GM12878 (cell line): Measurements from ENCODE around the gene ADRA2C. TPM values are rescaled to one million over a fixed set of nuclear protein-coding genes. Genes with fewer than 3 reads are reported as not detected.

Source experiments
- ATAC-seq: fragments of 200-7000 bp; cut with Tn5 transposase; 3 replicates; pipeline ENCODE4 v1.9.1; 2020; ENCODE audit warnings: mild to moderate bottlenecking, moderate library complexity
- BruUV-seq: library from RNA; stranded (reverse); fragments of 400-500 nt; replicated peaks from 2 replicates; lab custom pipeline; 2021; lab: Mats Ljungman, UMichigan
- CTCF ChIA-PET: fragments of 300-600 bp; sonication (Branson Sonifier 250); formaldehyde crosslinking; extraction: SDS; loops from one replicate; lab custom pipeline; 2021; ENCODE audit warnings: inconsistent platforms; lab: Yijun Ruan, JAX
- POLR2A ChIA-PET: fragments of 350-600 bp; formaldehyde crosslinking; extraction: SDS; loops from one replicate; lab custom pipeline; 2021; ENCODE audit warnings: inconsistent platforms; lab: Charles Lee
- RAD21 ChIA-PET: fragments of 300-600 bp; sonication (Branson Sonifier 250); formaldehyde crosslinking; loops from one replicate; lab custom pipeline; 2023; ENCODE audit warnings: antibody characterized with exemption; ENCODE audit not compliant: unreplicated experiment; lab: Charles Lee
- SMC1A ChIA-PET: fragments of 300-600 bp; sonication (Branson Sonifier 250); formaldehyde crosslinking; loops from one replicate; lab custom pipeline; 2023; ENCODE audit not compliant: unreplicated experiment, uncharacterized antibody; lab: Charles Lee
- DNase-seq: peaks from one replicate; pipeline ENCODE4 v3.0.0-alpha.2; 2011; ENCODE audit warnings: low read depth, low spot score
- FAIRE-seq: peaks from 3 replicates; lab custom pipeline; 2011; peaks lifted over from hg19 to GRCh38; lab: Jason Lieb, UNC
- H2AFZ ChIP-seq: 2 replicates; pipeline ENCODE4 v1.6.0; 2011; ENCODE audit warnings: low read depth, low read length, control low read depth; ENCODE audit not compliant: control insufficient read depth
- H3K27ac ChIP-seq: 2 replicates; pipeline ENCODE4 v1.5.1; 2011; ENCODE audit warnings: control low read depth; ENCODE audit not compliant: control insufficient read depth, insufficient read depth
- H3K27me3 ChIP-seq, 2 experiments: replicated peaks in 1 of 2; 2 replicates each; pipeline versions ENCODE4 v1.6.0 to v1.6.1; 2011; ENCODE audit warnings: low read length in 1 of 2; ENCODE audit not compliant: control insufficient read depth in 2 of 2, insufficient read depth in 2 of 2
- H3K36me3 ChIP-seq, 2 experiments: 2 replicates each; pipeline ENCODE4 v1.5.1; 2011; ENCODE audit warnings: low read length in 1 of 2; ENCODE audit not compliant: control insufficient read depth in 2 of 2, insufficient read depth in 2 of 2
- H3K4me1 ChIP-seq: 2 replicates; pipeline ENCODE4 v1.6.1; 2011; ENCODE audit warnings: mild to moderate bottlenecking, low read length, moderate library complexity, mixed read lengths; ENCODE audit not compliant: control insufficient read depth, insufficient read depth
- H3K4me2 ChIP-seq: 2 replicates; pipeline ENCODE4 v1.6.0; 2011; ENCODE audit warnings: control low read depth; ENCODE audit not compliant: control insufficient read depth, insufficient read depth
- H3K4me3 ChIP-seq: fragments of 200-600 bp; sonication (generic); 2 replicates; pipeline ENCODE4 v1.5.1; 2016
- H3K79me2 ChIP-seq: 2 replicates; pipeline ENCODE4 v1.6.0; 2011; ENCODE audit warnings: low read length; ENCODE audit not compliant: control insufficient read depth, insufficient read depth
- H3K9ac ChIP-seq: 2 replicates; pipeline ENCODE4 v1.8.0; 2011; ENCODE audit warnings: low read length, control low read depth, mixed read lengths; ENCODE audit not compliant: control insufficient read depth, insufficient read depth
- H3K9me3 ChIP-seq: replicated peaks from 3 replicates; pipeline ENCODE4 v1.5.1; 2011; ENCODE audit warnings: mild to moderate bottlenecking, low read length; ENCODE audit not compliant: control insufficient read depth, insufficient read depth
- H4K20me1 ChIP-seq: 2 replicates; pipeline ENCODE4 v1.6.0; 2011; ENCODE audit not compliant: control insufficient read depth, insufficient read depth
- ASH2L ChIP-seq: fragments of 300-600, 200-600 bp; sonication (generic); IDR thresholded peaks from 2 replicates; pipeline ENCODE4 v1.6.1; 2017; ENCODE audit warnings: low read depth, mild to moderate bottlenecking, borderline replicate concordance
- CEBPB ChIP-seq, 2 experiments: fragments of 150-350 bp in 1 of 2; IDR thresholded peaks; 2 replicates each; pipeline ENCODE4 v1.6.1; 2012 to 2014; ENCODE audit warnings: low read depth in 2 of 2, low read length in 2 of 2, borderline replicate concordance in 1 of 2, inconsistent platforms in 1 of 2
- EED ChIP-seq: sonication (generic); IDR thresholded peaks from 2 replicates; pipeline ENCODE4 v1.6.1; 2016; ENCODE audit warnings: antibody characterized with exemption, low read depth
- EP300 ChIP-seq, 2 experiments: fragments of 150-350 bp in 1 of 2; IDR thresholded peaks; 2 replicates each; pipeline ENCODE4 v1.6.1; 2011 to 2012; ENCODE audit warnings: low read depth in 2 of 2, low read length in 2 of 2, borderline replicate concordance in 1 of 2, improper control_type of control experiment in 1 of 2, inconsistent platforms in 1 of 2; ENCODE audit not compliant: control insufficient read depth in 1 of 2
- JUNB ChIP-seq: IDR thresholded peaks from 2 replicates; pipeline ENCODE4 v1.6.1; 2016; ENCODE audit warnings: antibody characterized with exemption, mild to moderate bottlenecking
- PAX8 ChIP-seq: fragments of 450-650 bp; IDR thresholded peaks from 2 replicates; pipeline ENCODE4 v1.6.1; 2017; ENCODE audit warnings: mild to moderate bottlenecking, moderate library complexity
- POU2F2 ChIP-seq: IDR thresholded peaks from 3 replicates; pipeline ENCODE4 v1.6.1; 2011; ENCODE audit warnings: low read depth, mild to moderate bottlenecking, low read length, borderline replicate concordance
- RBBP5 ChIP-seq: fragments of 200-600 bp; sonication (generic); conservative IDR thresholded peaks from 2 replicates; pipeline ENCODE4 v1.6.1; 2016
- STAT1 ChIP-seq: fragments of 450-650 bp; conservative IDR thresholded peaks from 2 replicates; pipeline ENCODE4 v1.6.1; 2014; ENCODE audit warnings: antibody characterized with exemption, mild to moderate bottlenecking
- TAF1 ChIP-seq: IDR thresholded peaks from 2 replicates; pipeline ENCODE4 v1.6.1; 2011; ENCODE audit warnings: mild to moderate bottlenecking, low read depth, low read length, borderline replicate concordance
- TARDBP ChIP-seq: IDR thresholded peaks from 2 replicates; pipeline ENCODE4 v1.6.1; 2016; ENCODE audit warnings: borderline replicate concordance
- TCF12 ChIP-seq: IDR thresholded peaks from 2 replicates; pipeline ENCODE4 v1.6.1; 2011; ENCODE audit warnings: low read depth, mild to moderate bottlenecking, low read length
- WGBS: methylation state at CpG from one replicate; pipeline ENCODE4 v1.1.6; 2016; ENCODE audit warnings: low lambda C conversion rate; ENCODE audit not compliant: insufficient replicate concordance, insufficient coverage; ENCODE audit errors: missing lambda C conversion rate; 5-methylcytosine and 5-hydroxymethylcytosine counted together
- in situ Hi-C: fragments of 300-500 bp; cut with MboI; formaldehyde crosslinking; loops from 9 replicates; pipeline ENCODE4 v1.14.3; 2018; ENCODE audit warnings: mixed read lengths
- intact Hi-C: fragments of 100-400 bp; cut with micrococcal nuclease; formaldehyde crosslinking; loops from one replicate; pipeline ENCODE4 v1.14.2; 2022; ENCODE audit not compliant: unreplicated experiment
- polyA plus RNA-seq, 11 experiments: library from polyadenylated mRNA; depleted of rRNA in 4 of 11; unstranded in 6 of 11; stranded (reverse) in 5 of 11; fragments of >200 nt; fragmentation: Nextera tagmentation in 4 of 11; fragmentation: Illumina TruSeq in 1 of 11; extraction: Ambion mirVana in 4 of 11; extraction: Trizol in 1 of 11; gene quantifications; 1 replicate in 1 of 11; 2 replicates in 10 of 11; pipeline versions ENCODE4 v1.2.1 to v1.2.3, GENCODE V29; 2011 to 2016; ENCODE audit warnings: inconsistent platforms in 2 of 11, missing spikeins in 2 of 11, low read depth in 1 of 11
- total RNA-seq, 4 experiments: library from RNA; depleted of rRNA in 3 of 4; stranded (reverse); fragments of >200 nt in 3 of 4; fragmentation: Illumina TruSeq in 1 of 4; extraction: Trizol in 1 of 4; gene quantifications; 2 replicates each; pipeline versions ENCODE4 v1.2.1 to v1.2.3, GENCODE V29; 2013 to 2021

ADRA2C gene
- total and polyA plus RNA-seq, 10 of the 15 experiments (the other 5 are each of a cell fraction or from before 2014, with no cell fraction given), result 0.15 TPM; not detected in 9

- no peak for DNase-seq
- no peak overlapping the region for H2AFZ ChIP-seq
- ChIA-PET CTCF (no interaction called here), SMC1A (no interaction called here), POLR2A (no interaction called here), RAD21 (no interaction called here)
- no peaks in the 10 kb centered on the region for H3K9me3 ChIP-seq
- no peaks in the 10 kb centered on the region for H3K4me1 ChIP-seq
- H3K79me2 ChIP-seq, result no peaks in the 10 kb centered on the region
- TF ChIP-seq TCF12 (no peak), STAT1 (no peak), PAX8 (no peak), EED (no peak), TAF1 (no peak), EP300 (IDR thresholded peaks at IDR 0.05; ENCODE audit: borderline replicate concordance in 1 of 2, control insufficient read depth in 1 of 2, low read depth in 2 of 2, low read length in 2 of 2) (no peak), TARDBP (no peak), ASH2L (no peak), RBBP5 (no peak), POU2F2 (no peak), CEBPB (IDR thresholded peaks at IDR 0.05; ENCODE audit: borderline replicate concordance in 1 of 2, low read depth in 2 of 2, low read length in 2 of 2) (no peak), JUNB (no peak)
- no peak for FAIRE-seq
- H3K4me3 ChIP-seq, result no peak overlapping the region
- no peaks in the 10 kb centered on the region for H3K36me3 ChIP-seq
- H4K20me1 ChIP-seq, result no peaks in the 10 kb centered on the region
- intact Hi-C loops (no loop called here), in situ Hi-C loops (no loop called here)
- no peaks in the 10 kb centered on the region; a peak in 1 of 4 replicates for H3K27me3 ChIP-seq
- H3K4me2 ChIP-seq, result no peak overlapping the region
- 25% methylated on average over 6 of the region's 6 CpGs for WGBS
- no peak for ATAC-seq
- no TSS peak for BruUV-seq
- H3K9ac ChIP-seq, result no peak overlapping the region
- no peak overlapping the region for H3K27ac ChIP-seq
These were observed 41.1 kb downstream of the ADRA2C start for GRCh38 chr4:3807311-3807710.
